NCI-H510A (cell line): ENCODE measurements around the gene VIL1.

Experiments
- DNase-seq: peaks from one replicate; lab custom pipeline; 2025; lab: John Stamatoyannopoulos, UW

VIL1 gene

GRCh38 chr2:218406209-218406948, 12.5 kb upstream of the VIL1 start:
- peak; percentile 93 for DNase-seq

GRCh38 chr2:218406949-218407618, 11.8 kb upstream of the VIL1 start:
- no peak for DNase-seq

- DNase-seq, result no peak
Measured at GRCh38 chr2:218407717-218408116, 11.2 kb upstream of the VIL1 start.

- DNase-seq, result no peak
Measured at GRCh38 chr2:218418321-218418716, 604 bp upstream of the VIL1 start.

GRCh38 chr2:218419630-218420216, 800 bp downstream of the VIL1 start:
- DNase-seq, result no peak

GRCh38 chr2:218421027-218421426, 2.1 kb downstream of the VIL1 start:
- no peak for DNase-seq

- DNase-seq, result no peak
Measured at GRCh38 chr2:218422403-218423086, 3.6 kb downstream of the VIL1 start.

- DNase-seq, result no peak
Measured at GRCh38 chr2:218423584-218423983, 4.7 kb downstream of the VIL1 start.

GRCh38 chr2:218425531-218425930, 6.6 kb downstream of the VIL1 start:
- DNase-seq, result no peak

GRCh38 chr2:218427741-218428140, 8.8 kb downstream of the VIL1 start:
- no peak for DNase-seq

GRCh38 chr2:218428846-218429558, 10.1 kb downstream of the VIL1 start:
- DNase-seq, result no peak

GRCh38 chr2:218429911-218430692, 11.2 kb downstream of the VIL1 start:
- DNase-seq, result no peak

GRCh38 chr2:218430721-218431120, 11.8 kb downstream of the VIL1 start:
- DNase-seq, result no peak

- DNase-seq, result no peak
Measured at GRCh38 chr2:218431878-218432277, 13.0 kb downstream of the VIL1 start.

- DNase-seq, result no peak
Measured at GRCh38 chr2:218432676-218433365, 13.9 kb downstream of the VIL1 start.

- no peak for DNase-seq
Measured at GRCh38 chr2:218434456-218434855, 15.5 kb downstream of the VIL1 start.

GRCh38 chr2:218435003-218435982, 16.4 kb downstream of the VIL1 start:
- DNase-seq, result no peak

- DNase-seq, result no peak
Measured at GRCh38 chr2:218436992-218437391, 18.1 kb downstream of the VIL1 start.

GRCh38 chr2:218437969-218438368, 19.0 kb downstream of the VIL1 start:
- DNase-seq, result no peak
